Vagina (tissue), 2 donors: ENCODE results near the gene PSMB9. TPM values are rescaled to one million over a fixed set of nuclear protein-coding genes. Genes with fewer than 3 reads are reported as not detected.
A peak's percentile ranks its signal among the peaks of the same experiment; 100 is the strongest.

ENCODE experiments used
- DNase-seq, 2 donors: peaks; one replicate each; pipeline ENCODE4 v3.0.0-alpha.2; 2017; ENCODE audit errors: extremely low spot score in 2 of 2
- H3K27ac ChIP-seq: fragments of 200-600 bp; sonication (generic); one replicate; pipeline ENCODE4 v1.5.1; 2019
- H3K27me3 ChIP-seq: fragments of 200-600 bp; sonication (generic); one replicate; pipeline ENCODE4 v1.5.1; 2019
- H3K36me3 ChIP-seq, 2 donors: fragments of 200-600 bp; sonication (generic); one replicate each; pipeline ENCODE4 v1.5.1; 2017 to 2019
- H3K4me1 ChIP-seq: fragments of 200-600 bp; sonication (generic); one replicate; pipeline ENCODE4 v1.5.1; 2019
- H3K4me3 ChIP-seq, 2 donors: fragments of 200-600 bp; sonication (generic); 1 replicate in 1 of 2; 2 replicates in 1 of 2; pipeline ENCODE4 v1.5.1; 2016 to 2019
- H3K9me3 ChIP-seq: fragments of 200-600 bp; sonication (generic); one replicate; pipeline ENCODE4 v1.5.1; 2019
- CTCF ChIP-seq, 3 experiments: fragments of 450-650 bp in 2 of 3; fragments of 200-600 bp in 1 of 3; sonication (generic) in 1 of 3; IDR thresholded peaks; one replicate each; pipeline ENCODE4 v1.5.1; 2017 to 2019; ENCODE audit warnings: antibody characterized with exemption in 3 of 3, mild to moderate bottlenecking in 2 of 3, moderate library complexity in 2 of 3
- POLR2A ChIP-seq, 2 donors: fragments of 450-650 bp; IDR thresholded peaks; one replicate each; pipeline ENCODE4 v1.6.1; 2017; ENCODE audit warnings: antibody characterized with exemption in 2 of 2, mild to moderate bottlenecking in 2 of 2, moderate library complexity in 2 of 2
- POLR2AphosphoS5 ChIP-seq, 2 donors: sonication (generic); formaldehyde crosslinking; IDR thresholded peaks; one replicate each; pipeline ENCODE4 v1.9.0; 2017; ENCODE audit warnings: antibody characterized with exemption in 2 of 2, mild to moderate bottlenecking in 2 of 2, low read depth in 1 of 2; ENCODE audit not compliant: insufficient read depth in 1 of 2
- intact Hi-C: fragments of 100-400 bp; cut with DNase I; formaldehyde crosslinking; loops from one replicate; pipeline ENCODE4 v1.15.1; 2023
- total RNA-seq: library from RNA; depleted of rRNA; stranded (reverse); fragments of >200 nt; gene quantifications from one replicate; pipeline ENCODE4 v1.2.3, GENCODE V29; 2016

PSMB9 gene
- total RNA-seq, 1 donor from 2014 or later = 19.6 TPM

- Histone ChIP-seq H3K9me3 (no peaks in the 10 kb centered on the region), H3K4me1 (peaks cover 33% of the 10 kb centered on the region), H3K4me3 (peak overlapping the region; percentile 81 to 92), H3K27me3 (no peaks in the 10 kb centered on the region), H3K36me3 (peaks cover 0 to 30% of the 10 kb centered on the region in 2 donors), H3K27ac (peak overlapping the region; percentile 100)
- no peak for TF ChIP-seq POLR2AphosphoS5 (IDR thresholded peaks at IDR 0.05; ENCODE audit: insufficient read depth in 1 of 2, low read depth in 1 of 2)
- TF ChIP-seq POLR2A (IDR thresholded peaks at IDR 0.05) = no peak
- TF ChIP-seq CTCF (IDR thresholded peaks at IDR 0.05) = no peak
- peak in 1 of 2 donors; percentile 88 for DNase-seq
- intact Hi-C loops = no loop called here
Observed at GRCh38 chr6:32852844-32853540, 1.0 kb upstream of the PSMB9 start.

DNA sequence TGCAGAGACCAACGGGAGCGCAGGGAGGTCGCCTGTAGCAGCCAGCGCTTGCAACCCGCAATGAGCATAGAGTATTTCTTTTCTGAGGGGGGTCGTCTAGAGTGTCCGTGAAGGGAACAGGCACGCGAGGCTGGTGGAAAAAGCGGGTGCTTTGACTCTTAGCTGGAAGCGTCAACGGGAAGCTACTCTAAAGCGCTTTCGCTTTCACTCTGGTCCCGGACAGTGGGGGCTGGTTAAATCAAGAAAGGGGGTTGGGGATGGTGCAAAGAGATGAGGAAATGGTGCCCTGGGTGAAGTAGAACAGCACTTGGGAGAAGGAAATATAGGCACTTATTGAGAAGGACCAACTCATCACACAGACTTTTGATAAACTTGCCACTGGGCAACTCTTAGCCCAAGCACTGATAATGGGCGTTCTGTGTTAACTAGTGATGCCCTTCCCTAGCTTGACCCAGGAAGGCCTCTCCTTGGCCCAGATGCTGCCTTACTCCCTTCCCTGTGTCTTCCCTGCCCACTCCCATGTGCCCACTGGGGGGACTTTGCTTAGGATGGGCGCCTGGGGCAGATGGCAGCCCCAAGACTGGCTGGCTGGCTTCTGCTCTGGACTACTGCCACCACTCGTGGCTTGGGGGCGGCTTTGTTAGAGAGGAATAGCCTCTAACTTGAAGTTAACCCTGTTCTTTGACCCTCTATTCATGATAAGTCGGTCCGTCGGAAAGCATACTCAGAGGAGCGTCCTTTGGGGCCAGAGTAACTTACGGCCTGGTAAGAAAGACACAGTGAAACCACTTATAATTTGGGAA is 585 bp downstream of the PSMB9 start:
- Histone ChIP-seq H3K9me3 (no peaks in the 10 kb centered on the region), H3K4me1 (peaks cover 33% of the 10 kb centered on the region), H3K27ac (peak overlapping the region; percentile 100), H3K4me3 (peak overlapping the region; percentile 81 to 92), H3K27me3 (no peaks in the 10 kb centered on the region), H3K36me3 (peaks cover 0 to 39% of the 10 kb centered on the region in 2 donors)
- no peak for TF ChIP-seq CTCF (IDR thresholded peaks at IDR 0.05)
- no peak for TF ChIP-seq POLR2AphosphoS5 (IDR thresholded peaks at IDR 0.05; ENCODE audit: insufficient read depth in 1 of 2, low read depth in 1 of 2)
- no peak for TF ChIP-seq POLR2A (IDR thresholded peaks at IDR 0.05)
- intact Hi-C loops = loop anchor here (1.0 kb wide), 1 partner anchor 10 kb away; the partner anchor contains the start of gene PSMB8
- peak in 1 of 2 donors; percentile 91 for DNase-seq

DNA sequence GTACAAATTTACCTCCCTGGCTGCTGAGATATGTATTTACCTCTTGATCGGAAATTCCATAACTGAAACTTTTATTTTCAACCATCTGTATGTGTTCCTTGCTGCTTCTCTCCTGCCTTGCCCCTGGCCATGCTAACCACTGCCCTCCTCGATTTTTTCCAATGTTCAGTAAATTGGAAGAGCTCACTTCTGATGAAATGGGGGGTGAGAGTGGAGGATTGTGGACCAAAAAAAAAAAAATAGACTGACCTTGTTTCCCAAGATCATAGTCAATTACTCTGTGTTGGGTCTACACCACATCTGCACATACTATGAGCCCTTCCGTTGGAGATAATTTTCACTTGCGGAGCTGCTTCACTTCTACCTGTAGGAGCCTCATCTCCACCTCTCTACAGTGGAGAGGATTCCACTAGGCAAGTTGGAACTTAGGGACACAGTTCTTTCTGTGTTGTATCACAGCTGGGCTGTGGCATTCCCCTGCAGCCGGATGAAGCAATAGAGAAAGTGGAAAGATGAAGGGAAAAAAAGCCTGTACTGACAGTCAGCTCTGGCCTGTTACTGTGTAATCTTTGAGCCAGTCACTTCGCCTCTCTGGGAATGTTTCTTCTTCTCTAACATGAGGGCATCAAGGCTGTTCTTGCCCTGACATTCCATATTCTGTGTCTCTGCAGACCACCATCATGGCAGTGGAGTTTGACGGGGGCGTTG is 1.6 kb downstream of the PSMB9 start:
- Histone ChIP-seq H3K27me3 (no peaks in the 10 kb centered on the region), H3K36me3 (peaks cover 0 to 32% of the 10 kb centered on the region in 2 donors), H3K4me1 (peaks cover 33% of the 10 kb centered on the region), H3K27ac (peak overlapping the region; percentile 100), H3K9me3 (no peaks in the 10 kb centered on the region), H3K4me3 (peak overlapping the region in 1 of 2 donors; percentile 92)
- intact Hi-C loops = no loop called here
- TF ChIP-seq POLR2A (IDR thresholded peaks at IDR 0.05) (no peak), CTCF (IDR thresholded peaks at IDR 0.05) (no peak), POLR2AphosphoS5 (IDR thresholded peaks at IDR 0.05; ENCODE audit: insufficient read depth in 1 of 2, low read depth in 1 of 2) (no peak)
- no peak for DNase-seq

DNA sequence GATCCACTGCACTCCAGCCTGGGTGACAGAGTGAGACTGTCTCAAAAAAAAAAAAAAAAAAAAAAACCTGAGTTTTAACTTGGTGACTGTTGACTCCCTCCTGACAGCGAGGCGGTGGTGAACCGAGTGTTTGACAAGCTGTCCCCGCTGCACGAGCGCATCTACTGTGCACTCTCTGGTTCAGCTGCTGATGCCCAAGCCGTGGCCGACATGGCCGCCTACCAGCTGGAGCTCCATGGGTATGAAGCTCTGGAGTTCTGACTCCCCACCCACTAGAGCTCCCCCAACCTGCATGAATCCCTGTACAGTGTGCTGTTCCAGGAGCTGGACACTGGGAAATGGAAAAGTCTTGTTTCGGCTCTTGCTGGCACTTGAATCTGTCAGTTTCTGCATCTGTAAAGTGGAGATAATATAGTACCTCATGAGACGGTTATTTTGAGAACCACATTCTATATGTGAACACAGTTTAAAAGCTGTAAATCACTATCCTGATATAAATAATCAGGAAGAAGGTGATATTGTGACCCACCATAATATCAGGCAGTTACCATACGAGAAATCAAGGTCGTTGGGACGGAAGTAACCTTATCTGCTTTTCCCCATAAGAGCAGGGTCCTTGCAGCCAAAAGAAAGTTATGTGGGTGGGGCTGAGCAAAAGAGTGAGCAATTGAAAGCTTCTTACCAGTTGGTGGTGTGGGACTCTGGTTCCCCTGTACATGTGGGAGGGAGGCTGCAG is 3.3 kb downstream of the PSMB9 start:
- no peak overlapping the region for H3K4me3 ChIP-seq
- peaks cover 19% of the 10 kb centered on the region for H3K4me1 ChIP-seq
- H3K9me3 ChIP-seq = no peaks in the 10 kb centered on the region
- no peaks in the 10 kb centered on the region for H3K27me3 ChIP-seq
- intact Hi-C loops = no loop called here
- peaks cover 0 to 23% of the 10 kb centered on the region in 2 donors for H3K36me3 ChIP-seq
- no peak for TF ChIP-seq POLR2A (IDR thresholded peaks at IDR 0.05)
- TF ChIP-seq CTCF (IDR thresholded peaks at IDR 0.05) = no peak
- no peak for TF ChIP-seq POLR2AphosphoS5 (IDR thresholded peaks at IDR 0.05; ENCODE audit: insufficient read depth in 1 of 2, low read depth in 1 of 2)
- no peak overlapping the region for H3K27ac ChIP-seq
- no peak for DNase-seq
